ENCODE measurements around the gene NDNF.
A peak's percentile ranks its signal among the peaks of the same experiment; 100 is the strongest.

The NDNF gene, protein sequence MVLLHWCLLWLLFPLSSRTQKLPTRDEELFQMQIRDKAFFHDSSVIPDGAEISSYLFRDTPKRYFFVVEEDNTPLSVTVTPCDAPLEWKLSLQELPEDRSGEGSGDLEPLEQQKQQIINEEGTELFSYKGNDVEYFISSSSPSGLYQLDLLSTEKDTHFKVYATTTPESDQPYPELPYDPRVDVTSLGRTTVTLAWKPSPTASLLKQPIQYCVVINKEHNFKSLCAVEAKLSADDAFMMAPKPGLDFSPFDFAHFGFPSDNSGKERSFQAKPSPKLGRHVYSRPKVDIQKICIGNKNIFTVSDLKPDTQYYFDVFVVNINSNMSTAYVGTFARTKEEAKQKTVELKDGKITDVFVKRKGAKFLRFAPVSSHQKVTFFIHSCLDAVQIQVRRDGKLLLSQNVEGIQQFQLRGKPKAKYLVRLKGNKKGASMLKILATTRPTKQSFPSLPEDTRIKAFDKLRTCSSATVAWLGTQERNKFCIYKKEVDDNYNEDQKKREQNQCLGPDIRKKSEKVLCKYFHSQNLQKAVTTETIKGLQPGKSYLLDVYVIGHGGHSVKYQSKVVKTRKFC

GRCh38 chr4:121072224-121073003, at the start of gene NDNF:
Gene NDNF, minus strand, starts transcription at chr4:121072535. Its CDS starts 26,698 bp downstream, at chr4:121045837.
- ChIA-PET POLR2A (no interaction called here), CTCF (no interaction called here)
- peak within 1 kb of the TSS; percentile 62; the same call in 1 of the 2 replicates for H3K27ac ChIP-seq (ENCODE audit: extremely low read depth, low read depth, low read length)
- H3K4me3 ChIP-seq (ENCODE audit: low read depth, low read length) = peak within 1 kb of the TSS; percentile 51
- no peaks in the 10 kb centered on the region for H3K9me3 ChIP-seq (ENCODE audit: control insufficient read depth, insufficient read depth, low read depth, low read length)
- no peaks in the 10 kb centered on the region for H3K4me1 ChIP-seq (ENCODE audit: control insufficient read depth, insufficient read depth, low read length)
- no peaks in the 10 kb centered on the region for H3K36me3 ChIP-seq (ENCODE audit: control insufficient read depth in 2 of 2, insufficient read depth in 1 of 2, low read length in 2 of 2)
- TF ChIP-seq, protein P1, sequence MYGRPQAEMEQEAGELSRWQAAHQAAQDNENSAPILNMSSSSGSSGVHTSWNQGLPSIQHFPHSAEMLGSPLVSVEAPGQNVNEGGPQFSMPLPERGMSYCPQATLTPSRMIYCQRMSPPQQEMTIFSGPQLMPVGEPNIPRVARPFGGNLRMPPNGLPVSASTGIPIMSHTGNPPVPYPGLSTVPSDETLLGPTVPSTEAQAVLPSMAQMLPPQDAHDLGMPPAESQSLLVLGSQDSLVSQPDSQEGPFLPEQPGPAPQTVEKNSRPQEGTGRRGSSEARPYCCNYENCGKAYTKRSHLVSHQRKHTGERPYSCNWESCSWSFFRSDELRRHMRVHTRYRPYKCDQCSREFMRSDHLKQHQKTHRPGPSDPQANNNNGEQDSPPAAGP (tag by site-specific recombination; IDR thresholded peaks at IDR 0.05) = 0 out of 2 replicates have a peak, but pooled peaks have one; percentile 51
- TF ChIP-seq ZNF561 (tag by site-specific recombination; IDR thresholded peaks at IDR 0.05; ENCODE audit: borderline replicate concordance) (0 out of 2 replicates have a peak, but pooled peaks have one; percentile 35), ZBTB7A (tag by site-specific recombination; IDR thresholded peaks at IDR 0.05; ENCODE audit: low read depth) (no peak), ZBTB8A (tag by site-specific recombination; IDR thresholded peaks at IDR 0.05) (peak; percentile 17), TCF7L2 (IDR thresholded peaks at IDR 0.05; ENCODE audit: borderline replicate concordance, low read depth, low read length) (peak; percentile 94; the same call in 1 of the 2 replicates), ZFHX2 (tag by site-specific recombination; conservative IDR thresholded peaks at IDR 0.05) (peak; percentile 57), ZNF692 (tag by site-specific recombination; IDR thresholded peaks at IDR 0.05) (peak; percentile 60; the same call in 1 of the 2 replicates), ZNF391 (tag by site-specific recombination; IDR thresholded peaks at IDR 0.05; ENCODE audit: borderline replicate concordance, low read depth) (peak; percentile 60; the same call in 1 of the 2 replicates), SP3 (tag by site-specific recombination; IDR thresholded peaks at IDR 0.05) (peak; percentile 47; the same call in 1 of the 2 replicates), KLF8 (tag by site-specific recombination; IDR thresholded peaks at IDR 0.05) (no peak), ZNF202 (tag by site-specific recombination; IDR thresholded peaks at IDR 0.05; ENCODE audit: borderline replicate concordance) (peak; percentile 71; the same call in 1 of the 2 replicates), EGR2 (tag by site-specific recombination; IDR thresholded peaks at IDR 0.05; ENCODE audit: low read depth) (0 out of 2 replicates have a peak, but pooled peaks have one; percentile 27), ZFP69B (tag by site-specific recombination; IDR thresholded peaks at IDR 0.05) (0 out of 2 replicates have a peak, but pooled peaks have one; percentile 23), ZSCAN4 (tag by site-specific recombination; IDR thresholded peaks at IDR 0.05) (peak; percentile 93), YY2 (tag by site-specific recombination; IDR thresholded peaks at IDR 0.05) (no peak), ZBTB48 (tag by site-specific recombination; IDR thresholded peaks at IDR 0.05) (peak; percentile 59), ZSCAN23 (tag by site-specific recombination; IDR thresholded peaks at IDR 0.05) (no peak), SP2 (tag by site-specific recombination; IDR thresholded peaks at IDR 0.05) (peak; percentile 18; the same call in 1 of the 2 replicates), REPIN1 (tag by site-specific recombination; IDR thresholded peaks at IDR 0.05; ENCODE audit: low read depth) (no peak), ZNF701 (tag by site-specific recombination; IDR thresholded peaks at IDR 0.05) (no peak), ATF2 (tag by site-specific recombination; IDR thresholded peaks at IDR 0.05; ENCODE audit: low read depth) (no peak)
- TF ChIP-seq, protein P2, sequence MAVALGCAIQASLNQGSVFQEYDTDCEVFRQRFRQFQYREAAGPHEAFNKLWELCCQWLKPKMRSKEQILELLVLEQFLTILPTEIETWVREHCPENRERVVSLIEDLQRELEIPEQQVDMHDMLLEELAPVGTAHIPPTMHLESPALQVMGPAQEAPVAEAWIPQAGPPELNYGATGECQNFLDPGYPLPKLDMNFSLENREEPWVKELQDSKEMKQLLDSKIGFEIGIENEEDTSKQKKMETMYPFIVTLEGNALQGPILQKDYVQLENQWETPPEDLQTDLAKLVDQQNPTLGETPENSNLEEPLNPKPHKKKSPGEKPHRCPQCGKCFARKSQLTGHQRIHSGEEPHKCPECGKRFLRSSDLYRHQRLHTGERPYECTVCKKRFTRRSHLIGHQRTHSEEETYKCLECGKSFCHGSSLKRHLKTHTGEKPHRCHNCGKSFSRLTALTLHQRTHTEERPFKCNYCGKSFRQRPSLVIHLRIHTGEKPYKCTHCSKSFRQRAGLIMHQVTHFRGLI (tag by site-specific recombination; IDR thresholded peaks at IDR 0.05) = peak; percentile 54
- TF ChIP-seq, protein P3, sequence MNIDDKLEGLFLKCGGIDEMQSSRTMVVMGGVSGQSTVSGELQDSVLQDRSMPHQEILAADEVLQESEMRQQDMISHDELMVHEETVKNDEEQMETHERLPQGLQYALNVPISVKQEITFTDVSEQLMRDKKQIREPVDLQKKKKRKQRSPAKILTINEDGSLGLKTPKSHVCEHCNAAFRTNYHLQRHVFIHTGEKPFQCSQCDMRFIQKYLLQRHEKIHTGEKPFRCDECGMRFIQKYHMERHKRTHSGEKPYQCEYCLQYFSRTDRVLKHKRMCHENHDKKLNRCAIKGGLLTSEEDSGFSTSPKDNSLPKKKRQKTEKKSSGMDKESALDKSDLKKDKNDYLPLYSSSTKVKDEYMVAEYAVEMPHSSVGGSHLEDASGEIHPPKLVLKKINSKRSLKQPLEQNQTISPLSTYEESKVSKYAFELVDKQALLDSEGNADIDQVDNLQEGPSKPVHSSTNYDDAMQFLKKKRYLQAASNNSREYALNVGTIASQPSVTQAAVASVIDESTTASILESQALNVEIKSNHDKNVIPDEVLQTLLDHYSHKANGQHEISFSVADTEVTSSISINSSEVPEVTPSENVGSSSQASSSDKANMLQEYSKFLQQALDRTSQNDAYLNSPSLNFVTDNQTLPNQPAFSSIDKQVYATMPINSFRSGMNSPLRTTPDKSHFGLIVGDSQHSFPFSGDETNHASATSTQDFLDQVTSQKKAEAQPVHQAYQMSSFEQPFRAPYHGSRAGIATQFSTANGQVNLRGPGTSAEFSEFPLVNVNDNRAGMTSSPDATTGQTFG (tag by site-specific recombination; IDR thresholded peaks at IDR 0.05; ENCODE audit: borderline replicate concordance) = no peak

Data from HEK293 (cell line).